Dendritic cell treated with granulocyte-macrophage colony-stimulating factor and Interleukin-4, amounts not matched to agents 40 ng/mL and 50 ng/mL, for 4 days (primary cell): ENCODE results near the gene PTPRO.
A peak's percentile ranks its signal among the peaks of the same experiment; 100 is the strongest.

Experiments used
- H3K27ac Mint-ChIP-seq: one replicate; pipeline ENCODE4 v1.8.0; 2022; ENCODE audit warnings: mild to moderate bottlenecking, mixed read lengths
- H3K27me3 Mint-ChIP-seq: one replicate; pipeline ENCODE4 v1.8.0; 2022; ENCODE audit warnings: mild to moderate bottlenecking, mixed read lengths
- H3K36me3 Mint-ChIP-seq: one replicate; pipeline ENCODE4 v1.8.0; 2022; ENCODE audit warnings: low read depth, mixed read lengths
- H3K4me1 Mint-ChIP-seq: one replicate; pipeline ENCODE4 v1.8.0; 2022; ENCODE audit warnings: low read depth, mixed read lengths
- H3K4me3 Mint-ChIP-seq: one replicate; pipeline ENCODE4 v1.8.0; 2022; ENCODE audit warnings: mild to moderate bottlenecking, moderate library complexity, mixed read lengths
- H3K9me3 Mint-ChIP-seq: one replicate; pipeline ENCODE4 v1.8.0; 2022; ENCODE audit warnings: mixed read lengths
- intact Hi-C: fragments of 100-400 bp; cut with micrococcal nuclease; formaldehyde crosslinking; loops from one replicate; pipeline ENCODE4 v1.15.0; 2022

The PTPRO gene

DNA sequence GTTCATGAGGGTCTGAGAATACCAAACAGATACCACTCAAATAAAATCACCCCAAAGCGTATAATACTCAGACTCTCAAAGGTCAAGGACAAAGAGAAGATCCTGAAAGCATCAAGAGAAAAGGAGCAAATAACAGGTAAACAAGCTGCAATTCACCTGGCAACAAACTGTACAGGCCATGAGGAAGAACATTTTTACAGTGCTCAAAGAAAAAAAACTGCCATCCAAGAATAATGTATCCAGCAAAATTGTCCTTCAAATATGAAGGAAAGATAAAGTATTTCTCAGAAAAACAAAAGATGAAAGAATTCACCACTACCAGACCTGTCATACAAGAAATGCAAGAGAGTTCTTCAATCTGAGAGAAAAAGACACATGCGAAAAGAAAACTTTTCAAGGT is 206.4 kb downstream of the PTPRO start:
- Mint-ChIP-seq H3K27me3 (peaks cover 5% of the 10 kb centered on the region), H3K4me1 (peaks cover 24% of the 10 kb centered on the region), H3K27ac (no peak overlapping the region), H3K36me3 (peaks cover 18% of the 10 kb centered on the region), H3K9me3 (peaks cover 15% of the 10 kb centered on the region), H3K4me3 (no peak overlapping the region)
- intact Hi-C loops: loop anchor here (10.0 kb wide), 2 partner anchors 574 to 754 kb away; a partner anchor contains a TSS

- intact Hi-C loops: loop anchor here (5.0 kb wide), 1 partner anchor 327 kb away; no protein-coding TSS in a partner anchor
- Mint-ChIP-seq H3K4me1 (peaks cover 21% of the 10 kb centered on the region), H3K9me3 (peaks cover 15% of the 10 kb centered on the region), H3K27ac (no peak overlapping the region), H3K27me3 (no peaks in the 10 kb centered on the region), H3K4me3 (no peak overlapping the region), H3K36me3 (peaks cover 18% of the 10 kb centered on the region)
These were observed 208.1 kb downstream of the PTPRO start for GRCh38 chr12:15530361-15530760.

GRCh38 chr12:15532364-15532977 is 210.2 kb downstream of the PTPRO start:
- H3K4me3 Mint-ChIP-seq: no peak overlapping the region

GRCh38 chr12:15534322-15534721 is 212.0 kb downstream of the PTPRO start:
- Mint-ChIP-seq H3K27ac (no peak overlapping the region), H3K27me3 (no peaks in the 10 kb centered on the region), H3K36me3 (no peaks in the 10 kb centered on the region), H3K4me1 (peaks cover 12% of the 10 kb centered on the region), H3K9me3 (no peaks in the 10 kb centered on the region), H3K4me3 (no peak overlapping the region)
- intact Hi-C loops: loop anchor here (2.0 to 5.0 kb wide), 2 partner anchors 14 to 323 kb away; no protein-coding TSS in a partner anchor

More at GRCh38 chr12:15532364-15532977, 210.2 kb downstream of the PTPRO start:
- peaks cover 15% of the 10 kb centered on the region for H3K9me3 Mint-ChIP-seq
- intact Hi-C loops: loop anchor here (1.0 to 5.0 kb wide), 2 partner anchors 52 to 325 kb away; no protein-coding TSS in a partner anchor
- no peaks in the 10 kb centered on the region for H3K27me3 Mint-ChIP-seq
- peaks cover 18% of the 10 kb centered on the region for H3K36me3 Mint-ChIP-seq
- peaks cover 13% of the 10 kb centered on the region for H3K4me1 Mint-ChIP-seq
- no peak overlapping the region for H3K27ac Mint-ChIP-seq

DNA sequence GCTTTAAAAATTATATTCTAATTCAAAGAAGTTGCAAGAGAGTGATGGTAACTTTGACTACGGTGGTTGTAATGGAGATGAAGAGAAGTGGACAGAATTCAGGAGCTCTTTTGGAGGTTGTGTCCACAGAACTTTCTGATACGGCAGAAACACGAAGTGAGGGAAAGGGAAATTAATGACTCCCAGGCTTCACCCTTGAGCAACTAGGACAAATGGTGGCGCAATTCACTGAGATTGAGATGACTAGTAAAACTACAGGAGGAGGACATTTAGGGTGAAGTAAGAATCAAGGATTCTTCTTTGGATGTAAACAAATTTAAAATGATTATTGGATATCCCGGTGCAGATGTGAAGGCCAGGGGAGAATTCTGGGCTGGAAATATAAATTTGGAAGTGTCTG is 212.6 kb downstream of the PTPRO start:
- Mint-ChIP-seq H3K4me1 (peaks cover 14% of the 10 kb centered on the region), H3K36me3 (no peaks in the 10 kb centered on the region), H3K4me3 (no peak overlapping the region), H3K27ac (no peak overlapping the region), H3K9me3 (no peaks in the 10 kb centered on the region), H3K27me3 (no peaks in the 10 kb centered on the region)
- intact Hi-C loops: loop anchor here (2.0 to 5.0 kb wide), 2 partner anchors 14 to 322 kb away; no protein-coding TSS in a partner anchor

- Mint-ChIP-seq H3K4me3 (no peak overlapping the region), H3K27ac (no peak overlapping the region), H3K9me3 (no peaks in the 10 kb centered on the region), H3K4me1 (peaks cover 19% of the 10 kb centered on the region), H3K27me3 (no peaks in the 10 kb centered on the region), H3K36me3 (no peaks in the 10 kb centered on the region)
- intact Hi-C loops: loop anchor here (2.0 kb wide), 1 partner anchor 13 kb away; no protein-coding TSS in a partner anchor
These were observed 213.1 kb downstream of the PTPRO start for GRCh38 chr12:15535352-15535781.

GRCh38 chr12:15536446-15536845 is 214.1 kb downstream of the PTPRO start:
- Mint-ChIP-seq H3K27ac (no peak overlapping the region), H3K27me3 (no peaks in the 10 kb centered on the region), H3K36me3 (no peaks in the 10 kb centered on the region), H3K4me1 (peaks cover 25% of the 10 kb centered on the region), H3K4me3 (no peak overlapping the region), H3K9me3 (no peaks in the 10 kb centered on the region)
- intact Hi-C loops: loop anchor here (1.0 kb wide), 1 partner anchor 8 kb away; no protein-coding TSS in a partner anchor

DNA sequence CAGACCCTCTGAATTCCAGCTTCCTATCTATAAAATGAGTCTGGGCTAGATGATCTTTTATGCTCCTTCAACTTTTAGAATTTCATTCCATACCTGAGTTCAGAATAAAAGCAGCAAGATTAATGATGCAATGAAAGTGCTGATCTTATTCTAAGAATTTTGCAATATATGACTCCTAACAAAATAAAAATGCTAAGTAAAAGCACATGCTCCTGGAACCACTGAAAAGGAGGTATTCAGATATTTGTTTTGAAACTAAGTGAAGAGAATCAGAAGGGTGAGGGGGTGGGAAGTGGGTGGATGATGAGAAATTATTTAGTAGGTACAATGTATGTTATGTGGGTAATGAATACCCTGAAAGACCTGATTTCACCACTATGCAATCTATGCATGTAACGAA is 216.6 kb downstream of the PTPRO start:
- H3K4me1 Mint-ChIP-seq: peaks cover 29% of the 10 kb centered on the region
- no peaks in the 10 kb centered on the region for H3K36me3 Mint-ChIP-seq
- intact Hi-C loops: no loop called here
- no peak overlapping the region for H3K4me3 Mint-ChIP-seq
- no peak overlapping the region for H3K27ac Mint-ChIP-seq
- H3K9me3 Mint-ChIP-seq: no peaks in the 10 kb centered on the region
- no peaks in the 10 kb centered on the region for H3K27me3 Mint-ChIP-seq

- H3K36me3 Mint-ChIP-seq: no peaks in the 10 kb centered on the region
- H3K9me3 Mint-ChIP-seq: no peaks in the 10 kb centered on the region
- peaks cover 40% of the 10 kb centered on the region for H3K4me1 Mint-ChIP-seq
- no peak overlapping the region for H3K4me3 Mint-ChIP-seq
- intact Hi-C loops: no loop called here
- H3K27me3 Mint-ChIP-seq: no peaks in the 10 kb centered on the region
- no peak overlapping the region for H3K27ac Mint-ChIP-seq
These were observed 217.7 kb downstream of the PTPRO start for GRCh38 chr12:15540005-15540404.

DNA sequence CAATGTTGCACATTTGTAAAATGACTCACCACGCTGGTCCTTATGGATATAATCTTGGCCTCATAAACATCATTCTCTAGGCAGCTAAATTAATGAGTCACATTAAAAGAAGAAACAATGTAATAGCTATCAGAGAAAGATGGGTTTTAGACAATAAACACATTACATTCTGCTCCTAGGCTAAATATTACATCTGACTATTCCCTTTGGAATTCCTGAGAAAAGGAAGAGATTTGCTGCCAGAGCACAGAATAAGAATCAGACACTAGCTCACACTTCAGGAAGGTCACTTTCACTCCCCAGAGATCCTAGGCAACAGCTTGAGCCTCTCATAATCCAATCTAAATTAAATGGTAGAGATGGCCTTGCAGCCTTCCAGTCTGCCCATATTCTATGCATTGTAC is 218.2 kb downstream of the PTPRO start:
- intact Hi-C loops: no loop called here
- H3K4me1 Mint-ChIP-seq: peaks cover 45% of the 10 kb centered on the region
- H3K27ac Mint-ChIP-seq: no peak overlapping the region
- no peaks in the 10 kb centered on the region for H3K36me3 Mint-ChIP-seq
- H3K27me3 Mint-ChIP-seq: no peaks in the 10 kb centered on the region
- no peak overlapping the region for H3K4me3 Mint-ChIP-seq
- H3K9me3 Mint-ChIP-seq: no peaks in the 10 kb centered on the region

DNA sequence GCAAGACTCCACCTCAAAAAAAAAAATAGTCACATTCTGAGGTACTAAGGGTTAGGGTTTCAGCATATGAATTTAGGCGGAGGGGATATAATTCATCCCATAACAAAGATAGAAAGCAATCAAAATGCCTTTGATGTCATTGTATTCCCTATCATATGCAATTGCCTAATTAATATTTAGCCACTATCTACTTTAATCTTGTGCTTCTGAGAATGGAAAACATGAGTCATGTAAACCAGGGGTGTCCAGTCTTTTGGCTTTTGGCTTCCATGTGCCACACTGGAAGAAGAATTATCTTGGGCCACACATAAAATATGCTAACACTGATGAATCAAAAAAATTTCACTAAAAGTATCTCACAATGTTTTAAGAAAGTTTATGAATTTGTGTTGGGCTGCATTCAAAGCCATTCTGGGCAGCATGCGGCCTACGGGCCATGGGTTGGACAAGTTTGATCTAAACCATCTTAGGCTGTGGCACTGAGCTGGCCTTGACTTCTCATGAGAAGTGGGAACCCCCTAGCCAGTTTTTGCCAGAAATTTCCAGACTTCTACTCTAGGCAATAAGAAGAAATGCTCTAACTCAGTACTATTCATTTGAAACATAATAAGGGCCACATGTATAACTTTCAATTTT is 219.8 kb downstream of the PTPRO start:
- no peak overlapping the region for H3K4me3 Mint-ChIP-seq
- no peaks in the 10 kb centered on the region for H3K9me3 Mint-ChIP-seq
- H3K27ac Mint-ChIP-seq: no peak overlapping the region
- peaks cover 3% of the 10 kb centered on the region for H3K36me3 Mint-ChIP-seq
- intact Hi-C loops: no loop called here
- peaks cover 45% of the 10 kb centered on the region for H3K4me1 Mint-ChIP-seq
- H3K27me3 Mint-ChIP-seq: no peaks in the 10 kb centered on the region

DNA sequence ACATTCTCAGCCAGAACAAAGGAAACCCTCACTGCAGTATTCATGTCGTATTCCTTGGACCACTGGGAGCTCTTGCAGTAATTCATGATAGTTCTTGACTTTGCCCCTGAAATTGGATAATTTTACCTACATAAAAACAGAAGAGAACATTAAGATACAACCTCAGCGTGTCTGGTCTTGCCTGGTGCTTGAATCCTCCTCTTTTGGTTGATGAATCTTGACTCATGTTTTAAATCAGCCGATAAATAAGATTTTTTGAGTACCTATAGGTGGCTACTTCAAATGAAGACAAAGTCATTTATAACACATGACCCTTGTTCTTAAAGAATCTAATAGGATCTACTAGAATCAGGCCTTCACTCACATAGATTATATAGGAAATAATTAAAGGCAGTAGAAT is 221.0 kb downstream of the PTPRO start:
- Mint-ChIP-seq H3K27ac (peak overlapping the region; percentile 90), H3K27me3 (no peaks in the 10 kb centered on the region), H3K36me3 (peaks cover 14% of the 10 kb centered on the region), H3K4me1 (peaks cover 45% of the 10 kb centered on the region), H3K4me3 (no peak overlapping the region), H3K9me3 (no peaks in the 10 kb centered on the region)
- intact Hi-C loops: no loop called here

GRCh38 chr12:15544589-15544988 is 222.3 kb downstream of the PTPRO start:
- intact Hi-C loops: loop anchor here (1.0 kb wide), 1 partner anchor 8 kb away; no protein-coding TSS in a partner anchor
- H3K4me1 Mint-ChIP-seq: peaks cover 44% of the 10 kb centered on the region
- no peaks in the 10 kb centered on the region for H3K27me3 Mint-ChIP-seq
- H3K4me3 Mint-ChIP-seq: peak overlapping the region; percentile 45
- no peaks in the 10 kb centered on the region for H3K9me3 Mint-ChIP-seq
- H3K27ac Mint-ChIP-seq: peak overlapping the region; percentile 90
- H3K36me3 Mint-ChIP-seq: peaks cover 27% of the 10 kb centered on the region

DNA sequence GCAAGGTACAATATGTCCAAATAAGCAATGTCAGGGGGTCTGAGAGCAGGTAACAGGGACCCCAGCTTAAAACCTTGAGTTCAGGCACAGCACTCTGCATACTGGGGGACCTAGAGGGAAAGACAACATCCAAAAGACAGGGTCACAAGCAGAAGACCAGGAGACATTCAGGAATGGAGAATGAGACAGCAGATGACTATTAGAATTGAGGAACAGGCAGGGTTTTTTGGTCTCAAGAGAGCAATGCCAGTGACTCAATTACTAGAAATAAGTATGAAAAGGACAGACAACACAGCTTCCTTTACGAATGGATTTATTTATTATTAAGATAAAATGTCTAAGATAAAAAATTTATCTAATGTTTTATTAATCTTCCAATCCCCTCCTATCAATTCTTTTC is 223.0 kb downstream of the PTPRO start:
- no peaks in the 10 kb centered on the region for H3K27me3 Mint-ChIP-seq

More for the DNA sequence above, 223.0 kb downstream of the PTPRO start:
- Mint-ChIP-seq H3K4me3 (peak overlapping the region; percentile 45), H3K27ac (peak overlapping the region; percentile 90), H3K36me3 (peaks cover 34% of the 10 kb centered on the region), H3K4me1 (peaks cover 45% of the 10 kb centered on the region), H3K9me3 (no peaks in the 10 kb centered on the region)
- intact Hi-C loops: no loop called here
